WERI-Rb-1 (cell line): ENCODE data around the gene PET117.
"Not testable (repeated sequence)": the region's sequence is repeated elsewhere in the genome, so short reads cannot be mapped to it uniquely, and the experiment has no call there.

ENCODE experiments used
- DNase-seq: peaks from one replicate; pipeline ENCODE4 v3.0.0-alpha.2; 2020
- H3K27ac ChIP-seq: fragments of 250-450 bp; sonication (Bioruptor Pico); 2 replicates; pipeline ENCODE4 v1.5.1; 2020; ENCODE audit warnings: mild to moderate bottlenecking, moderate library complexity
- H3K27me3 ChIP-seq: fragments of 250-450 bp; sonication (Bioruptor Pico); 2 replicates; pipeline ENCODE4 v1.5.1; 2021; ENCODE audit warnings: mild to moderate bottlenecking, low read depth, moderate library complexity; ENCODE audit not compliant: insufficient read depth, severe bottlenecking
- H3K36me3 ChIP-seq: fragments of 250-450 bp; sonication (Bioruptor Pico); 2 replicates; pipeline ENCODE4 v1.5.1; 2020; ENCODE audit warnings: mild to moderate bottlenecking, moderate library complexity
- H3K4me3 ChIP-seq: 2 replicates; pipeline ENCODE4 v1.5.1; 2011; ENCODE audit warnings: low read depth, mild to moderate bottlenecking, control low read depth, low read length
- H3K9me3 ChIP-seq: fragments of 250-450 bp; sonication (Bioruptor Pico); 2 replicates; pipeline ENCODE4 v1.5.1; 2021; ENCODE audit warnings: mild to moderate bottlenecking, moderate library complexity; ENCODE audit not compliant: severe bottlenecking
- TF ChIP-seq, protein P1 (sequence below): IDR thresholded peaks from 2 replicates; pipeline ENCODE4 v1.5.1; 2011; ENCODE audit warnings: low read depth, mild to moderate bottlenecking, control low read depth, inconsistent platforms, low read length

The PET117 gene

DNA sequence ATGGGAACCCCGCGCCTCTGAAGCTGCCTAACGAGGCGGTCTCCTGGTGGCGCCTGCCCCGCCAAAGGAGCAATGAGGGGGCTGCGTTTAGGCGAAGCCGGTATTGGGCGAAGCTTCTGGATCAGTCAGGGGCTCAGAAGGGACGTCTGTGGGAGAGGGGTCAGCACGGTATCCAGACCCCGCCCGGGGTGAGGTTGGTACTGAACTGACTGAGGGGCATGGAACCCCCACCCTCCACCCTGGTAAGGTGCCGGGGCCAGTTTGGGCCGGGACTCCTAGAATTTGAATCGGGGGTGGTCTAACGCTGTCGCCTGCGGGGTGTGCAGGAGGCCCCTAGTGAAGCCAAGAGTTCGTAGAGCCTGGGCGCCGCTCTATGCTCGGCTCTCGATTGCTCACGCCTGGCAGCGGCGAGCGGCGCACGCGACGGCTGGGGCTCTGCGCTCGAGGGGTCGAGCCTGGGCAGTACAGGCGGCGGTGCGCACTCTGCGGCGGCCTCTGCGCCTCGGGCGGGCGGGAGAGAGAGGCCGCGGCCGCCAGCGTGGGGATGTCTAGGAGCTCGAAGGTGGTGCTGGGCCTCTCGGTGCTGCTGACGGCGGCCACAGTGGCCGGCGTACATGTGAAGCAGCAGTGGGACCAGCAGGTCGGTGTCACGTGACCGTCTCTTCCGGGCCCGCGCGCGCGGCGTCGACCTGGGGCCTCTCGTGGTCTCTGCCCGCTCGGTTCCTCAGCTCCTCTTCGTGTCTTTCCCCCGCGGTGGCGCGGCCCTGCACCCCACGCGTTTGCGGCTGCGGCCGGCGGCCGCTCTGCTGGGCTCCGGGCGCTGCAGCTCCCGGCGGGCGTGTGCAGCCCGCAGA, at the start of gene PET117, which contains the start of gene KAT14:
TSS of gene PET117 (plus strand) at position 452 of the 854 bp plus-strand sequence. CDS start at position 545, 93 bp downstream.
TSS of gene KAT14 (plus strand) at position 452 of the 854 bp plus-strand sequence. CDS start 4,798 bp downstream, outside the sequence.
- Histone ChIP-seq H3K27me3 (no peaks in the 10 kb centered on the region), H3K9me3 (no peaks in the 10 kb centered on the region), H3K36me3 (peaks cover 18% of the 10 kb centered on the region), H3K4me3 (peak within 1 kb of the TSS; percentile 84), H3K27ac (peak within 1 kb of the TSS; percentile 98)
- TF ChIP-seq, protein P1, sequence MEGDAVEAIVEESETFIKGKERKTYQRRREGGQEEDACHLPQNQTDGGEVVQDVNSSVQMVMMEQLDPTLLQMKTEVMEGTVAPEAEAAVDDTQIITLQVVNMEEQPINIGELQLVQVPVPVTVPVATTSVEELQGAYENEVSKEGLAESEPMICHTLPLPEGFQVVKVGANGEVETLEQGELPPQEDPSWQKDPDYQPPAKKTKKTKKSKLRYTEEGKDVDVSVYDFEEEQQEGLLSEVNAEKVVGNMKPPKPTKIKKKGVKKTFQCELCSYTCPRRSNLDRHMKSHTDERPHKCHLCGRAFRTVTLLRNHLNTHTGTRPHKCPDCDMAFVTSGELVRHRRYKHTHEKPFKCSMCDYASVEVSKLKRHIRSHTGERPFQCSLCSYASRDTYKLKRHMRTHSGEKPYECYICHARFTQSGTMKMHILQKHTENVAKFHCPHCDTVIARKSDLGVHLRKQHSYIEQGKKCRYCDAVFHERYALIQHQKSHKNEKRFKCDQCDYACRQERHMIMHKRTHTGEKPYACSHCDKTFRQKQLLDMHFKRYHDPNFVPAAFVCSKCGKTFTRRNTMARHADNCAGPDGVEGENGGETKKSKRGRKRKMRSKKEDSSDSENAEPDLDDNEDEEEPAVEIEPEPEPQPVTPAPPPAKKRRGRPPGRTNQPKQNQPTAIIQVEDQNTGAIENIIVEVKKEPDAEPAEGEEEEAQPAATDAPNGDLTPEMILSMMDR: no peak
- DNase-seq: peak; percentile 93

DNA sequence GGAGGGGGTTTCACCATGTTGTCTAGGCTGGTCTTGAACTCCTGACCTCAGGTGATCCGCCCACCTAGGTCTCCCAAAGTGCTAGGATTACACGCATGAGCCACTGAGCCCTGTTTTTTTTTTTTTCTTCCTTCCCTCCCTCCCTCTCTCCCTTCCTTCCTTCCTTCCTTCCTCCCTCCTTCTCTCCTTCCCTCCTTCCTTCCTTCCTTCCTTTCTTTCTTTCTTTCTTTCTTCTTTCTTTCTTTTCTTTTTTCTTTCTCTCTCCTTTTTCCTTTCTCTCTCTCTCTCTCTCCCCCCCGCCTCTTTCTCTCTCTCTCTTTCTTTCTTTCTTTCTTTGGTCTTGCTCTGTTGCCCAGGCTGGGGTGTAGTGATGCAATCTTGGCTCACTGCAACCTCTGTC, 49.4 kb upstream of the PET117 start:
- DNase-seq, H3K4me3 ChIP-seq, H3K27me3 ChIP-seq, H3K27ac ChIP-seq, H3K36me3 ChIP-seq, H3K9me3 ChIP-seq: not testable (repeated sequence)

GRCh38 chr20:18088841-18089240, 48.8 kb upstream of the PET117 start:
- not testable (repeated sequence) for H3K36me3 ChIP-seq, H3K4me3 ChIP-seq, DNase-seq, H3K9me3 ChIP-seq, H3K27me3 ChIP-seq, H3K27ac ChIP-seq

GRCh38 chr20:18090044-18090443, 47.6 kb upstream of the PET117 start:
- DNase-seq: no peak
- H3K4me3 ChIP-seq: no peak overlapping the region
- no peak overlapping the region for H3K27ac ChIP-seq
- no peaks in the 10 kb centered on the region for H3K9me3 ChIP-seq
- H3K27me3 ChIP-seq: no peaks in the 10 kb centered on the region
- H3K36me3 ChIP-seq: no peaks in the 10 kb centered on the region
- TF ChIP-seq, protein P1: no peak

DNA sequence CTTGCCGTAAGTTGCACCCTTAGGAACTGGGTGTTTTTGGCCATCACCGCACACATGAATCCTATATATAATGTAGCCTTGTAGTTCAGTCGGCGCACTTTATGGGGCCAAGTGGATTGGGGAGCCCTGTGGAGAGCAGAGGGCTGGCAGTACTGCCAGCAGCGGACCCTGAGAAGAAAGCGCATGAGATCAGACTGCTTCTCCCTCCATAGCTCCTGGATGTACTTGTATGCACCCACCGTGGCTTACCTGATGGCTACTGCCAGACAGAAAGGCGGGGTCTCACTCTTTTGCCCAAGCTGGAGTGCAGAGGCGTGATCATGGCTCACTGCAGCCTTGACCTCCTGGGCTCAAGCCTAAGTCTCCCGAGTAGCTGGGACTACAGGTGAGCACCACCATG, 47.2 kb upstream of the PET117 start:
- Histone ChIP-seq H3K9me3 (no peaks in the 10 kb centered on the region), H3K27ac (no peak overlapping the region), H3K27me3 (no peaks in the 10 kb centered on the region), H3K4me3 (no peak overlapping the region), H3K36me3 (no peaks in the 10 kb centered on the region)
- no peak for DNase-seq
- TF ChIP-seq, protein P1: no peak

DNA sequence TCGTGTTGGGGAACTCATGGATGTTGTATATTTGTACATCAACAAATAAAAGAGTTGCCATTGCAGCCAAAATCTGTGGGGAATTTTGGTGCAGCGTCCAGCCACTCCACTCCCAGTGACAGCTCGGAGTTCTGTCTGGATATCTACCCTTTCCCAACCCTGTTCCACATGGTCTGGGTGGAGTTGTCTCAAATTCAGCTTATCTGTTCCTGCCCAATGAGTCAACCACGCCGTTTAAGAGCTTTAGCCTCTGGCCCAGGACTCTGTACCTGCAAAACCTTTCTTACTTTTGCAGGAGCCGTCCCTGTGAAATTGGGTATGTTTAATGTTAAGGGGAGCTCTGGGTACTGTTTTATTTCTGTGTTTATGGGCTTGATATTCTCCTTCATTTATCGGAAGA, 46.0 kb upstream of the PET117 start:
- Histone ChIP-seq H3K9me3 (no peaks in the 10 kb centered on the region), H3K4me3 (no peak overlapping the region), H3K27me3 (no peaks in the 10 kb centered on the region), H3K36me3 (no peaks in the 10 kb centered on the region), H3K27ac (no peak overlapping the region)
- no peak for DNase-seq
- TF ChIP-seq, protein P1: no peak

GRCh38 chr20:18092890-18093289, 44.8 kb upstream of the PET117 start:
- no peak for DNase-seq
- TF ChIP-seq, protein P1: no peak
- Histone ChIP-seq H3K36me3 (no peaks in the 10 kb centered on the region), H3K27me3 (no peaks in the 10 kb centered on the region), H3K9me3 (no peaks in the 10 kb centered on the region), H3K27ac (no peak overlapping the region), H3K4me3 (no peak overlapping the region)
